DMS153 treated with DMSO at 0.1 percent for 48 hours (cell line): ENCODE measurements around the gene LYPLA2.
"Not testable (repeated sequence)": the region's sequence is repeated elsewhere in the genome, so short reads cannot be mapped to it uniquely, and the experiment has no call there.

Source experiments
- DNase-seq: peaks from one replicate; lab custom pipeline; 2025; ENCODE audit not compliant: unreplicated experiment; lab: John Stamatoyannopoulos, UW

The LYPLA2 gene

DNA sequence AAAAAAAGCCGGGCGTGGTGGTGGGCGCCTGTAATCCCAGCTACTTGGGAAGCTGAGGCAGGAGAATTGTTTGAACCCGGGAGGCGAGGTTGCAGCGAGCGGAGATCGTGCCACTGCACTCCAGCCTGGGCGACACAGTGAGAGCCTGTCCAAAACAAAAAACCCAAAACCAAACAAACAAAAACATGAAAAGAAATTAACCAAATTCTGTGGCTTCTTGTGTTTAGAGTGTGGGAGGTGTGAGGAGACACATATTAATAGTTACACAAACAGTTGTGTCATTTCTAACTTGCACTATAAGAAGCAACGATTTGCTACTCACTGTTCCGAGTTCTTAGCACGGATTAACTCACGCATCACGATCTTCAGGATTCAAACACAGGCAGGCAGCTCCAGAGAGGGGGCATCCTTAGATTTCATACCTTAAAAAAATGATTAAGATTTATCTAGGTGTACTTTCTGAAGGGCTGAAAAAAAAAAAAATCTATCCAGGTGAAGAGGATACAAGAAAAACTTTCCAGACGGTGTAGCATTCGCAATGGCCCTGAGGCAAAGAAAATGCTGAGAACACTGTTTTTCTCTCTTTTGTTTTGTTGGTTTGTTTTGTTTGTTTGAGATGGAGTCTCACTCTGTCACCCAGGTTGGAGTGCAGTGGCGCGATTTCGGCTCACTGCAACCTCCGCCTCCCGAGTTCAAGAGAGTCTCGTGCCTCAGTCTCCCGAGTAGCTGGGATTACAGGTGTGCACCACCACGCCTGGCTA is 35.0 kb downstream of the LYPLA2 start:
- no peak for DNase-seq

DNA sequence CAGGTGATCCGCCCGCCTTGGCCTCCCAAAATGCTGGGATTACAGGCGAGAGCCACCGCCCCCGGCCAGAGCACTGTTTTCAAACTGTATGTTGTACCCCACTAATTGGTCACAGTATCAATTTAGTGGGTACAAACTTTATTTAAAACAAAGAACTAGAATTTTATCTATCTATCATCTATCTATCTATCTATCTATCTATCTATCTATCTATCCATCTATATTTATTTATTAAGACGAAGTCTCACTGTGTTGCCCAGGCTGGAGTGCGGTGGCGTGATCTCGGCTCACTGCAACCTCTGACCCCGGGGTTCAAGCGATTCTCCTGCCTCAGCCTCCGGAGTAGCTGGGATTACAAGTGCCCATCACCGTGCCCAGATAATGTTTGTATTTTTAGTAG is 35.6 kb downstream of the LYPLA2 start:
- DNase-seq, result not testable (repeated sequence)

DNA sequence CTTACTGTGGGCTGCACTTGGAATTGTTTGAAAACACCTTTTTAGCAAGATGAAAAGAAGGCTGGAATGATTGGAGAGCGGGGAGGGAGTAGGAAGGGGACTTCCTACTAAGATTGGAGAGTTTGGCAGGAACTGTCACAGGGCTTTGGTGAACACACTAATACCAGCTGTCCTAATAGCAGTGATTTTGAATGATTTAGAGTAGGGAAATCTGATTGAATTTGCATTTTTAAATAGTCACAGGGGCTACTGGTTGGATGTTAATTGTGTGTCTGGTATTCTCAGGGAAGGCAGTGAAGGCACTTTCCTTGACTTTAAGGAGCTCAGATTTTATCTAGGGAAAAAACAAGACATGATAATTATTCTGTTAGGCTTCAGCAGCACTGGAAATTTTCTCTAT is 36.8 kb downstream of the LYPLA2 start:
- DNase-seq, result no peak

DNA sequence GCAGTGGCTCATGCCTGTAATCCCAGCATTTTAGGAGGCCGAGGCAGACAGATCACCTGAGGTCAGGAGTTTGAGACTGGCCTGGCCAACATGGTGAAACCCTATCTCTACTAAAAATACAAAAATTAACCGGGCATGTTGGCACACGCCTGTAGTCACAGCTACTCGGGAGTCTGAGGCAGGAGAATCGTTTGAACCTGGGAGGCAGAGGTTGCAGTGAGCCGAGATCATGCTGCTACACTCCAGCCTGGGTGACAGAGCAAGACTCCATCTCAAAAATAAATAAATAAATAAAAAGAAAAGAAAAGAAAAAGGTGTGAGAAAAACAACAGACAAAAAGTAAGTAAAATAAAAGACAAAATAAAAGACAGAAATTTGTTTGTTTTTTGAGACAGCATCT is 43.2 kb downstream of the LYPLA2 start:
- not testable (repeated sequence) for DNase-seq

DNA sequence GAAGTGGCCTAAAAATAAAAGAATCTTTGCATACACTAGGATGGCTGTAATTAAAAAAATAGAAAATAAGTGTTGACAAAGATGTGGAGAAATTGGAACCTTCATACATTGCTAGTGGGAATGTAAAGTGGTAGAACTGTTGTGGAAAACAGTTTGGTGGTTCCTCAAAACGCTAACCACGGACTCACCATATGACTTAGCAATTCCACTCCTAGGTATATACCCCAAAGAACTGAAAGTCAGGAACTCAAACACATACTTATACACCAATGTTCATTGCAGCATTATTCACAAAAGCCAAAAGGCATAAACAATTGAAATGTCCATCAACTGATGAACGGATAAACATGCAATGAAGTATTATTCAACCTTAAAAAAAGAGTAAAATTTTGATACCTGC is 45.1 kb downstream of the LYPLA2 start:
- no peak for DNase-seq

DNA sequence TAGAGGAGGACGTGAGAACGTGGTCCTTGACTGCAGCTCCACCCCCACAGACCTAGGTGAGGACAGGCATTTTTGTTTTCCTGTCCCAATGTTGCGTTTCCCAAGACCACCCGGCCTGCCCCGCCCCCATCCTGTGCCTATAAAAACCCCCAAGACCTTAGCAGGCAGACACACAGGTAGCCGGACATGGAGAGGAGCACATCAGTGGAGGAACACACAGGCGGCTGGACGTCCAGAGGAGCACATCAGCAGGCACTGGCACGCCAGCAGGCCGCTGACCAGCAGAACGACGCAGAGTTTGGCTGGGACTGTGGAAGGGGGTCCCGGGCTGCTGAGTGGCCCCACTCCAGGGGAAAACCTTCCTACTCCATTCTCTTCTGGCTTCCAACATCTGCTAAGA is 47.0 kb downstream of the LYPLA2 start:
- no peak for DNase-seq

DNA sequence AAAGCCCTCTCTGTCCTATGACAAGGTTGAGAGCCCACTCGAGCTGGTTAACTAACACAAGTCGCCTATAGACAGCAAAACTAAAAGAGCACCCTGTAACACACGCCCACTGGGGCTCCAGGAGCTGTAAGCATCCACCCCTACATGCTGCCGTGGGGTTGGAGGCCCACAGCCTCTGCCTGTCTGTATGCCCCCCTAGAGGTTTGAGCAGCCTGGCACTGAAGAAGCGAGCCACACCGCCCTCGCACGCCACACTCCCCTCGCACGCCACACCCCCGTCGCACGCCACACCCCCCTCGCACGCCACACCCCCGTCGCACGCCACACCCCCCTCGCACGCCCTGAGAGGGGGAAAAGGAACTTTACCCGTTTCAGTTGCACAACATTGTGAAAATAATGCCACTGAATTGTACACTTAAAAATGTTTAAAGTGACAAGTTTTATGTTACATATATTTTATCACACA is 47.5 kb downstream of the LYPLA2 start:
- DNase-seq, result no peak

DNA sequence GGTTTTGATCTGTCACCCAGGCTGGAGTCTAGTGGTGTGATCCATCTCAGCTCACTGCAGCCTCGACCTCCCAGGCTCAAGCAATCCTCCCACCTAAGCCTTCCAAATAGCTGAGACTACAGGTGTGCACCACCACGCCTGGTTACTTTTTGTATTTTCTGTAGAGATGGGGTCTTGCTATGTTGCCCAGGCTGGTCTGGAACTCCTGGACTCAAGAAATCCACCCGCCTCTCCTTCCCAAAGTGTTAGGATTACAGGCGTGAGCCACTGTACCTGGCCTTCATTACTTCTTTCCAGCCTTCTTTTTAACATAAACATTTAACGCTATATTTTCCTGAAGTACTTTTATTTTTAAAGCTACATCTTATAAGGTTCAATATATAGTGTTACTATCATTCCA is 52.7 kb downstream of the LYPLA2 start:
- DNase-seq, result no peak
